Measurements from ENCODE around the gene KLK13. TPM values are rescaled to one million over a fixed set of nuclear protein-coding genes. Genes with fewer than 3 reads are reported as not detected.

KLK13 gene
- polyA plus RNA-seq, 3 donors, result not detected

DNA sequence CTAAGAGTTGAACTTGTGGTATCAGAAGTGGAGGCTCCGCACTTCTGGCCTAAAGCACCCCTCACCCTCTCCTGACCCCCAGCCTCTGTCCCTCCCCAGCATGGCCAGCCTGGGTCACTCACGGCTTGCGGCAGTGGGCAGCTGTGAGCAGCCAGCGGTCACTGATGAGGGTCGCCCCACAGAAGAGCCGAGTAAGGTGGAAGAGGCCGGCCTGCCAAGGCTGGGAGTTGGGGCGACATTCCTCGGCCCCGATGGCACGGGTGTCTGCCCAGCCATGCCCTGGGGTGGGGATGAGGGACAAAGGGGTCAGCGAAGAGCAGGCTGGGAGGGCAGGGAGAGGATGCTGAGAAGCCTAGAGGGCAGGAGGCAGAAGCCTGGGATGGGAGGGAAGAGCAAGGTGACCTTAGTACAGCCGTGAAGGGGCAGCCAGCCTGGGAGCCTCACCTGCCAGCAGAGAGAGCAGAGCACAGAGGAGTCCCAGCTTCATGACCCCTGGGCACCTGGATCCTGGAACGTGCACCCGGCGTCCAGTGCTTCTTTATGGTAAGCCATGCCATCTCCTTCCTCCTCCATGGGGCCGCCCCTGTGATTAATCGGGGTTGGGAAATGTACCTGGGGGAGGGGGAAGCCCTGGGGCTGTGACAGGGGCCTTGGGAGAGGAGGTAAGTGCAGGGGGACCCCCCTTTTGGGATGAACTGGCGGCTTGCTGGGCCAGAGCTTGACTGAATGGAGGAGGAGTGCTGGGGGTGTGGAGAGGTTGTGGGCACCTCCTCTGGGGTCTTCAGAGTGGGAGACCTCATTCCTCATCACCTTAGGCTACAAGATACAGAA, 55.6 kb downstream of the KLK13 start:
- no peak overlapping the region for H3K9ac ChIP-seq (ENCODE audit: insufficient read depth, low read length, poor library complexity, severe bottlenecking)
- DNase-seq, result no peak
- no peak overlapping the region for H3K4me3 ChIP-seq (replicated peaks in 1 of 3; ENCODE audit: low read depth in 2 of 3, low read length in 3 of 3)

DNA sequence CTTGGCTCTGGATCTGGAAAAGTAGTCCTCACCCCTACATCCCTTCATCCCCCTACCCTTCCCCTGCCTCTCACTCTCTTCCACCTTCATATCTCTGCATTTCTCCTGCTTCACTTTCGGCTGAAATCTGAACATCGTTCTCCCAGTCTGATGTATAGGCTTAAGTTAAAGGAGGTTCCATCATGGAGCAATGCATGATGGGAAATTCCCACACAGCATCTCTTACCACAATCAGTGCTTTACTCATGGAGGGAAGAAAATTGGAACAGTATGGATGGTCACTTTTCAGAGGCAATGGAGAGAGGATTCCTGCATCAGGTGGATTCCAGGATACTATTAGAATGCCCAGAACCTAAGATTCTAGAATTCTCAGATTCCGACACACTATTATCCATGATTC, 57.4 kb downstream of the KLK13 start:
- H3K36me3 Mint-ChIP-seq, result no peaks in the 10 kb centered on the region
- no CpG with 5 or more reads among the region's 3 CpGs for WGBS (ENCODE audit: insufficient coverage)
- peak overlapping the region in 1 of 2 donors; percentile 37 for H3K4me3 Mint-ChIP-seq
- no peaks in the 10 kb centered on the region for H3K27me3 ChIP-seq (ENCODE audit: control insufficient read depth in 2 of 2, insufficient read depth in 2 of 2, low read length in 2 of 2)
- no peak overlapping the region for H3K27ac Mint-ChIP-seq
- H3K4me1 ChIP-seq (ENCODE audit: control insufficient read depth in 1 of 2, insufficient read depth in 2 of 2, low read length in 2 of 2), result no peaks in the 10 kb centered on the region
- peaks cover 3% of the 10 kb centered on the region in 2 donors for H3K9me3 ChIP-seq (replicated peaks in 1 of 2; ENCODE audit: control insufficient read depth in 1 of 2, insufficient read depth in 1 of 2, low read length in 2 of 2)
- intact Hi-C loops (cut with micrococcal nuclease), result no loop called here
- peaks cover 2 to 7% (median 3%) of the 10 kb centered on the region in 7 donors for H3K9me3 Mint-ChIP-seq
- no peak overlapping the region for H3K27ac ChIP-seq (ENCODE audit: low read depth in 1 of 2, low read length in 2 of 2)
- peaks cover 20 to 37% (median 21%) of the 10 kb centered on the region in 3 donors for H3K27me3 Mint-ChIP-seq (ENCODE audit: low read depth in 3 of 3)
- no peaks in the 10 kb centered on the region for H4K20me1 ChIP-seq (ENCODE audit: insufficient read depth, low read length)
- H3K4me2 ChIP-seq (replicated peaks; ENCODE audit: extremely low read depth, low read length, poor library complexity, severe bottlenecking), result no peak overlapping the region
- H3K36me3 ChIP-seq (replicated peaks in 1 of 2; ENCODE audit: control insufficient read depth in 1 of 2, insufficient read depth in 2 of 2, low read length in 2 of 2), result no peaks in the 10 kb centered on the region
- H3K79me2 ChIP-seq (ENCODE audit: insufficient read depth, low read length), result no peaks in the 10 kb centered on the region
- H3K4me1 Mint-ChIP-seq, result peaks cover 3% of the 10 kb centered on the region
- H2AFZ ChIP-seq (ENCODE audit: insufficient read depth, low read depth, low read length, poor library complexity, severe bottlenecking), result no peak overlapping the region
- TF ChIP-seq, protein P1, sequence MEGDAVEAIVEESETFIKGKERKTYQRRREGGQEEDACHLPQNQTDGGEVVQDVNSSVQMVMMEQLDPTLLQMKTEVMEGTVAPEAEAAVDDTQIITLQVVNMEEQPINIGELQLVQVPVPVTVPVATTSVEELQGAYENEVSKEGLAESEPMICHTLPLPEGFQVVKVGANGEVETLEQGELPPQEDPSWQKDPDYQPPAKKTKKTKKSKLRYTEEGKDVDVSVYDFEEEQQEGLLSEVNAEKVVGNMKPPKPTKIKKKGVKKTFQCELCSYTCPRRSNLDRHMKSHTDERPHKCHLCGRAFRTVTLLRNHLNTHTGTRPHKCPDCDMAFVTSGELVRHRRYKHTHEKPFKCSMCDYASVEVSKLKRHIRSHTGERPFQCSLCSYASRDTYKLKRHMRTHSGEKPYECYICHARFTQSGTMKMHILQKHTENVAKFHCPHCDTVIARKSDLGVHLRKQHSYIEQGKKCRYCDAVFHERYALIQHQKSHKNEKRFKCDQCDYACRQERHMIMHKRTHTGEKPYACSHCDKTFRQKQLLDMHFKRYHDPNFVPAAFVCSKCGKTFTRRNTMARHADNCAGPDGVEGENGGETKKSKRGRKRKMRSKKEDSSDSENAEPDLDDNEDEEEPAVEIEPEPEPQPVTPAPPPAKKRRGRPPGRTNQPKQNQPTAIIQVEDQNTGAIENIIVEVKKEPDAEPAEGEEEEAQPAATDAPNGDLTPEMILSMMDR (IDR thresholded peaks at IDR 0.05), result no peak
- H3K4me3 ChIP-seq (replicated peaks in 1 of 3; ENCODE audit: low read depth in 2 of 3, low read length in 3 of 3), result no peak overlapping the region
- H3K9ac ChIP-seq (ENCODE audit: insufficient read depth, low read length, poor library complexity, severe bottlenecking), result no peak overlapping the region
- no peak for DNase-seq

More for the DNA sequence above, 55.6 kb downstream of the KLK13 start:
- no peaks in the 10 kb centered on the region for H3K4me1 Mint-ChIP-seq
- Histone ChIP-seq H3K27me3 (ENCODE audit: control insufficient read depth in 2 of 2, insufficient read depth in 2 of 2, low read length in 2 of 2) (no peaks in the 10 kb centered on the region), H4K20me1 (ENCODE audit: insufficient read depth, low read length) (no peaks in the 10 kb centered on the region), H3K79me2 (ENCODE audit: insufficient read depth, low read length) (no peaks in the 10 kb centered on the region), H3K9me3 (replicated peaks in 1 of 2; ENCODE audit: control insufficient read depth in 1 of 2, insufficient read depth in 1 of 2, low read length in 2 of 2) (no peaks in the 10 kb centered on the region), H2AFZ (ENCODE audit: insufficient read depth, low read depth, low read length, poor library complexity, severe bottlenecking) (no peak overlapping the region), H3K36me3 (replicated peaks in 1 of 2; ENCODE audit: control insufficient read depth in 1 of 2, insufficient read depth in 2 of 2, low read length in 2 of 2) (no peaks in the 10 kb centered on the region), H3K4me1 (ENCODE audit: control insufficient read depth in 1 of 2, insufficient read depth in 2 of 2, low read length in 2 of 2) (no peaks in the 10 kb centered on the region), H3K4me2 (replicated peaks; ENCODE audit: extremely low read depth, low read length, poor library complexity, severe bottlenecking) (no peak overlapping the region), H3K27ac (ENCODE audit: low read depth in 1 of 2, low read length in 2 of 2) (no peak overlapping the region)
- H3K9me3 Mint-ChIP-seq, result peaks cover 0 to 2% (median 0%) of the 10 kb centered on the region in 7 donors
- TF ChIP-seq, protein P1 (IDR thresholded peaks at IDR 0.05), result no peak
- no peak overlapping the region for H3K4me3 Mint-ChIP-seq
- WGBS (ENCODE audit: insufficient coverage), result 78% methylated on average over 12 of the region's 19 CpGs
- no peaks in the 10 kb centered on the region for H3K36me3 Mint-ChIP-seq
- intact Hi-C loops (cut with micrococcal nuclease), result no loop called here
- H3K27ac Mint-ChIP-seq, result no peak overlapping the region
- peaks cover 14 to 36% (median 29%) of the 10 kb centered on the region in 3 donors for H3K27me3 Mint-ChIP-seq (ENCODE audit: low read depth in 3 of 3)
